ENCODE measurements around the gene ABCA8. TPM values are rescaled to one million over a fixed set of nuclear protein-coding genes. Genes with fewer than 3 reads are reported as not detected.
"Not testable (repeated sequence)": the region's sequence is repeated elsewhere in the genome, so short reads cannot be mapped to it uniquely, and the experiment has no call there.

The ABCA8 gene
- total RNA-seq, 2 experiments from 2014 or later: not detected

- Mint-ChIP-seq H3K4me3 (no peak overlapping the region), H3K27ac (no peak overlapping the region), H3K36me3 (ENCODE audit: low read depth) (no peaks in the 10 kb centered on the region), H3K27me3 (no peaks in the 10 kb centered on the region), H3K9me3 (no peaks in the 10 kb centered on the region), H3K4me1 (no peaks in the 10 kb centered on the region)
- ChIA-PET POLR2A (no interaction called here), CTCF (no interaction called here)
- DNase-seq: no peak
Measured at GRCh38 chr17:68957944-68958343, 2.8 kb upstream of the ABCA8 start.

DNA sequence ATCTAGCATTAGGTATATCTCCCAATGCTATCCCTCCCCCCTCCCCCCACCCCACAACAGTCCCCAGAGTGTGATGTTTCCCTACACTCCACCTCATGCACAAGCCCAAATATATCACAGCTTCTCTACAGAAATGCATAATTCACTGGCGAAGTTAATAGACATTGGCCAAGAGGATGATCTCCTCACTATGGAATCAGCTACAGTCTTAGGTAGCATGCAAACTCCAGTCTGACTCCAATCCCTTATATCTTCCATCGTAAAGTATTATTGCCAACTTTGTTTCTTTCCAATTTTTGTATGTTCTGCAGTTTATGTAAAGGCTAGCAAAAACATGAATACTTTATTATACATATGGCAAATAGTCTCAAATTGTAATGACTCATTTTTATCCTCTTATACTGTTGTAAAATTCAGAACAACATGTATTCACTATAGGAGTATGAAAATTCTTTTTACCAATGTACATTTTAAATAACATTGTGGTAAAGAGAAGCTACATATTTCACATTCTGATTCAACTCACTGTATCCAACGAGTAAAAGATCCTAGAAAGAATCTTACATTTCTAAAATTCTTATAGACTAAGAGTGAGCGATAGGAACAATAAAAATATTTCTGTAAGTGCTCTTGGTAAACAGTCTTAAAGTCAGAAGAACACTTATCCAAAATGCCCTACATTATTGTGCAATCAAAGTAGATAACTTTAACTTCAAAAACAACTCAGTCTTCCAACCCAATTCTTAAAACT lies 871 bp downstream of the ABCA8 start:
- CTCF ChIA-PET: no interaction called here
- Mint-ChIP-seq H3K4me1 (no peaks in the 10 kb centered on the region), H3K9me3 (no peaks in the 10 kb centered on the region), H3K27ac (no peak overlapping the region), H3K4me3 (no peak overlapping the region), H3K27me3 (no peaks in the 10 kb centered on the region), H3K36me3 (ENCODE audit: low read depth) (no peaks in the 10 kb centered on the region)
- POLR2A ChIA-PET: no interaction called here
- DNase-seq: no peak

DNA sequence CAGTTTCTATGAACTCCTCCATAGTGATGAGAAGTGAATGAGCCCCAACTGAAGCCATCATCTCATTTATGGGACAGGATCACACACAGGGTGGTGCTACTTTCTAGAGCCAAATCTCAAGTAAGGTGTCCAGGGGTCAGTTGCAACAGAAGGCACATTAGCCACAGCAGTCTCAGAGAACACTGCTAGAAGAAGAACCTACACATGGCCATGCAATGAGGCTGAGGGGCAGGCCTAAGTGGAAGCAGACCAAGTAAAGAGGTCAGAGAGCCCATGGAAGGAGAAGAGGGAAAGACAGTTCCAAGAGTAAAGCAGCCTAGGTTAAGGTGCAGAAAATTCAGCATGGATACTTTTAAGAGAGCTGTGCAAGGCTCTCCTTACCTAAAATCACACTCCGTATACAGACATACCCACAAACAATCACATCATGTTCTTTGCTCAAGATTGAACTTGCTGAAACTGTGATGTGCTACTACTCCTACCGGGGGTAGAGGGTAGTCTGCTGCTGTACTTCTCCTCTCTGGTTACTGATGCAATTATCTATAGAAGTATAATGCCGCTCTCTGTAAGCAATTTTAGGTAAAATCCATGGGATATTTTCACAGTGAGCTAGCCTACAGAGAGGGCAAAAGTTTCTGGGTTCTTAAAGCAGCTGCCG lies 1.7 kb downstream of the ABCA8 start:
- ChIA-PET CTCF (no interaction called here), POLR2A (no interaction called here)
- no peak overlapping the region for H3K27ac Mint-ChIP-seq

DNA sequence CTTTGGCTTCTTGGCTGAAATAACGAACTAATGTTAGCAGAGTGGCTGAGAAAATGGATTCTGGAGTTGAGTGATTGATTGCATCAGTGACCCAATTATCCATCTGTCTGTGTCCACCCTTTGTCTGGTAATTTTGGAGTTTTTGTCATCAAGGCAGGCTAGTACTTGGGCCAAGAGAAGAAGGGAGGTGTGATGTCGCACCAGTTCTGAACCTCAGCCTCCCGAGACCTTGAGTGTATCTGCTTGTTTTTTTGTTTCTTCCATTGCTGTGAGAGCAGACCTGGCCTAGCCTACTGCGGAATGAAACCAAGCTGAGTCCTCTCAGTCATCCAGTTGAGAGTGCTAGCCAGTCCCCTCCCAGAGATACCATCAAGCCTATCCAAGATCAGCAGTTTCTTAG lies 4.5 kb downstream of the ABCA8 start:
- H3K9me3 Mint-ChIP-seq: peaks cover 5% of the 10 kb centered on the region
- H3K27me3 Mint-ChIP-seq: no peaks in the 10 kb centered on the region
- DNase-seq: no peak
- H3K4me1 Mint-ChIP-seq: no peaks in the 10 kb centered on the region
- no peaks in the 10 kb centered on the region for H3K36me3 Mint-ChIP-seq (ENCODE audit: low read depth)
- CTCF ChIA-PET: no interaction called here
- H3K27ac Mint-ChIP-seq: no peak overlapping the region
- POLR2A ChIA-PET: no interaction called here
- H3K4me3 Mint-ChIP-seq: no peak overlapping the region

More for the DNA sequence above, 1.7 kb downstream of the ABCA8 start:
- Mint-ChIP-seq H3K9me3 (peaks cover 2% of the 10 kb centered on the region), H3K4me1 (no peaks in the 10 kb centered on the region), H3K27me3 (no peaks in the 10 kb centered on the region), H3K4me3 (no peak overlapping the region), H3K36me3 (ENCODE audit: low read depth) (no peaks in the 10 kb centered on the region)
- DNase-seq: no peak

- POLR2A ChIA-PET; H3K4me3 Mint-ChIP-seq; H3K27ac Mint-ChIP-seq; DNase-seq; CTCF ChIA-PET; H3K27me3 Mint-ChIP-seq; H3K36me3 Mint-ChIP-seq (ENCODE audit: low read depth); H3K9me3 Mint-ChIP-seq; H3K4me1 Mint-ChIP-seq: not testable (repeated sequence)
Measured at GRCh38 chr17:68947868-68948267, 7.3 kb downstream of the ABCA8 start.

DNA sequence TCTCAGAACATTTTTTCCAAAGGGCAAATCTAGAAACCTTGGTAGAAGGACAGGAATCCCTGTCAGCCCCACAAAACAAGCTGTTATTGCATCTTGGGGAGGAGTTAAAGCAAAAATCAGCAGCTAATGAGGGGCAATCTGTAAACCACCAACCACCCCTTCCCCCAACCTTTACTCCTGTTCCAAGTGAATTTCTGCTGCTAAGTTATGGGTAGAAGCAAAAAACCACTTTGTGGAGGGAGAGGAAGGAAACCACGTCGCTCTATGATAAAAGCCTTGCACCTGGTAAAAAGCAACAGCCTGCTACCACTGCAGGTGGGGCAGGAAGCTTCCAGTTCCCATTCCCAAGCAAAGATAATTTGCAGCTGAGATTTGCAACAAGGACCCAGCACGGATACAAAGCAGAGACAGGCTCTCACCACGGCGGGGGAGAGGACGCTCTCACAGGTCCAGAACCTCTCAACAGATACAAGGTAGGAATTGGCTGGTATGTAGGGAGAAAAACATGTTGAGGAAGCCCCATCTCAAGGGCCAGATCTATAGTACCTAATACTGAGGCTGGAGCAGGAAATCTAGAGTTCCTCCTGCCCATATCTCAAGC lies 10.7 kb downstream of the ABCA8 start:
- no peak for DNase-seq
- CTCF ChIA-PET: no interaction called here
- H3K4me1 Mint-ChIP-seq: no peaks in the 10 kb centered on the region
- no peak overlapping the region for H3K27ac Mint-ChIP-seq
- H3K27me3 Mint-ChIP-seq: no peaks in the 10 kb centered on the region
- no peaks in the 10 kb centered on the region for H3K36me3 Mint-ChIP-seq (ENCODE audit: low read depth)
- POLR2A ChIA-PET: no interaction called here
- peaks cover 5% of the 10 kb centered on the region for H3K9me3 Mint-ChIP-seq
- no peak overlapping the region for H3K4me3 Mint-ChIP-seq

DNA sequence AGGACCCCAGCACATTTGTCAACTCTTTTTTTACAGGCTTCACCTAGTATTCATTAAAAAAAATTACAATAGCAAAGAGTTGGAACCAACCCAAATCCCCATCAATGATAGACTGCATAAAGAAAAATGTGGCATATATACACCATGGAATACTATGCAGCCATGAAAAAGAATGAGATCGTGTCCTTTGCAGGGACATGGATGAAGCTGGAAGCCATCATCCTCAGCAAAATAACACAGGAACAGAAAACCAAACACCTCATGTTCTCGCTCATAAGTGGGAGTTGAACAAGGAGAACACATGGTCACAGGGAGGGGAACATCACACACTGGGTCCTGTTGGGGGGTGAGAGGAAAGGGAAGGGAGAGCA lies 11.4 kb downstream of the ABCA8 start:
- H3K4me3 Mint-ChIP-seq; H3K9me3 Mint-ChIP-seq; H3K27me3 Mint-ChIP-seq; POLR2A ChIA-PET; CTCF ChIA-PET; H3K27ac Mint-ChIP-seq; H3K36me3 Mint-ChIP-seq (ENCODE audit: low read depth); H3K4me1 Mint-ChIP-seq; DNase-seq: not testable (repeated sequence)

DNA sequence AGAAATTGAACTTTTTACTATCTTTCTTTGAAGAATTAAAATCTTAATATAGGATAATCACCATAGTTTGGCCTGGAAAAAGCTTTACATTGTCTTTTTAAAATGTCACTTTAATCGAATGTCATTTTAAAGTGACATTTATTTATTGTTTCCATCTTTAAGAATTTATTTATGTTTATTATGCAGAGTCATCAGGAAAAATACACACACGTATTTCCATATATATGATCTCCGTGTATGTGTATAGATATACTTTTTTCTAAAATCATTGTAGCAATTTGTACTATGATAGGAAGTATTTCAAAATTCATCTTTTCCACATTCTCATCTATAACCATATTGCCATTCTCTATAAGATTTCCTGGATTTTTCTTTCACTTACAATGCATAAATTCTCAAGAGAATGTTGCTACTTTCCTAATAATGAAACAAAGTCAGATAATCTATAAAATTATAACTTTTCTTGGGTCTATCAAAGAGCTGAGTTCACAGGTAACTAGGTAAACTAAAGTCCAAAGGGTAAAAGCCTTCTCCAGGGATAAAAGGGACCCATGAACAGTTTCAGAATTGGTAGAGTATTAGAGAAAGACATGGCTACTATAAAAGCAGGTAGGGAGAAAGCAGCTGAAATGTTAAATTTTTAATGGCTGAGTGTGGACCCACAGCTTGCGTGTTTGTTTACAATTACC lies 11.9 kb downstream of the ABCA8 start:
- ChIA-PET POLR2A (no interaction called here), CTCF (no interaction called here)
- Mint-ChIP-seq H3K36me3 (ENCODE audit: low read depth) (no peaks in the 10 kb centered on the region), H3K27me3 (no peaks in the 10 kb centered on the region), H3K4me3 (no peak overlapping the region), H3K27ac (no peak overlapping the region), H3K9me3 (peaks cover 3% of the 10 kb centered on the region), H3K4me1 (no peaks in the 10 kb centered on the region)
- no peak for DNase-seq

- POLR2A ChIA-PET: no interaction called here
- no peaks in the 10 kb centered on the region for H3K27me3 Mint-ChIP-seq
- no peaks in the 10 kb centered on the region for H3K9me3 Mint-ChIP-seq
- no peak overlapping the region for H3K27ac Mint-ChIP-seq
- H3K4me3 Mint-ChIP-seq: no peak overlapping the region
- CTCF ChIA-PET: no interaction called here
- DNase-seq: no peak
- no peaks in the 10 kb centered on the region for H3K4me1 Mint-ChIP-seq
- H3K36me3 Mint-ChIP-seq (ENCODE audit: low read depth): no peaks in the 10 kb centered on the region
Measured at GRCh38 chr17:68942389-68942788, 12.8 kb downstream of the ABCA8 start.

GRCh38 chr17:68941761-68942160 lies 13.4 kb downstream of the ABCA8 start:
- DNase-seq: no peak
- Mint-ChIP-seq H3K4me1 (no peaks in the 10 kb centered on the region), H3K27ac (no peak overlapping the region), H3K4me3 (no peak overlapping the region), H3K27me3 (no peaks in the 10 kb centered on the region), H3K36me3 (ENCODE audit: low read depth) (no peaks in the 10 kb centered on the region), H3K9me3 (no peaks in the 10 kb centered on the region)
- ChIA-PET POLR2A (no interaction called here), CTCF (no interaction called here)

DNA sequence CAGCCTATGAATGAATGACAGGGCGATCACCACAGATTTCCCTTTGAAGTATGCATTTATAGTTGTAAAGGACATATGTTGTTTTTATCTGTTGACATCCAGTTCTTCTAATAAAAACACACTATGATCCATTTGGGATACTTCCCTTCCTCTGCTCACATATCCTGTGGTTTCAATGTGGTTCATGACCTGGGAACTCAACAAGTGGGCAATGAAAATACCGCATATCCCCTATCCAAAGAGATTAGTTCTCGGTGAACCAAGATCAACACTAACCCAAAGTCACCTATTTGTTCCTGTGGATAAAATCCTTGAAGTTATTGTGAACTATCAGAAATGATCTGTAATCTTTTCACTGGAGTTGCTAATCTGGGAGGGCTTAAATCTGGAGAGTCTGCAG lies 16.0 kb downstream of the ABCA8 start:
- no peaks in the 10 kb centered on the region for H3K4me1 Mint-ChIP-seq
- H3K36me3 Mint-ChIP-seq (ENCODE audit: low read depth): no peaks in the 10 kb centered on the region
- H3K27ac Mint-ChIP-seq: no peak overlapping the region
- no peak for DNase-seq
- H3K27me3 Mint-ChIP-seq: no peaks in the 10 kb centered on the region
- no peak overlapping the region for H3K4me3 Mint-ChIP-seq
- ChIA-PET CTCF (no interaction called here), POLR2A (no interaction called here)
- H3K9me3 Mint-ChIP-seq: no peaks in the 10 kb centered on the region

- no peak overlapping the region for H3K27ac Mint-ChIP-seq
- no peaks in the 10 kb centered on the region for H3K27me3 Mint-ChIP-seq
- CTCF ChIA-PET: no interaction called here
- H3K36me3 Mint-ChIP-seq (ENCODE audit: low read depth): no peaks in the 10 kb centered on the region
- H3K4me3 Mint-ChIP-seq: no peak overlapping the region
- no peak for DNase-seq
- H3K4me1 Mint-ChIP-seq: no peaks in the 10 kb centered on the region
- POLR2A ChIA-PET: no interaction called here
- H3K9me3 Mint-ChIP-seq: no peaks in the 10 kb centered on the region
Measured at GRCh38 chr17:68937890-68938514, 17.2 kb downstream of the ABCA8 start.

GRCh38 chr17:68927516-68927915 lies 27.7 kb downstream of the ABCA8 start:
- Mint-ChIP-seq H3K27ac (no peak overlapping the region), H3K9me3 (no peaks in the 10 kb centered on the region), H3K4me1 (no peaks in the 10 kb centered on the region), H3K4me3 (no peak overlapping the region), H3K27me3 (peaks cover 4% of the 10 kb centered on the region), H3K36me3 (ENCODE audit: low read depth) (no peaks in the 10 kb centered on the region)
- ChIA-PET POLR2A (no interaction called here), CTCF (no interaction called here)
- DNase-seq: no peak

All from activated CD4-positive, alpha-beta memory T cell treated with anti-CD3 and anti-CD28 coated beads, Interleukin-2, amount 10 ng/mL, durations not matched to agents 7 days and 5 days (primary cell).